ENCODE measurements around the gene RUFY4. TPM values are rescaled to one million over a fixed set of nuclear protein-coding genes. Genes with fewer than 3 reads are reported as not detected.

Gene RUFY4
- total RNA-seq, 4 donors from 2014 or later, result 0.60 to 0.95 TPM; not detected in 2

DNA sequence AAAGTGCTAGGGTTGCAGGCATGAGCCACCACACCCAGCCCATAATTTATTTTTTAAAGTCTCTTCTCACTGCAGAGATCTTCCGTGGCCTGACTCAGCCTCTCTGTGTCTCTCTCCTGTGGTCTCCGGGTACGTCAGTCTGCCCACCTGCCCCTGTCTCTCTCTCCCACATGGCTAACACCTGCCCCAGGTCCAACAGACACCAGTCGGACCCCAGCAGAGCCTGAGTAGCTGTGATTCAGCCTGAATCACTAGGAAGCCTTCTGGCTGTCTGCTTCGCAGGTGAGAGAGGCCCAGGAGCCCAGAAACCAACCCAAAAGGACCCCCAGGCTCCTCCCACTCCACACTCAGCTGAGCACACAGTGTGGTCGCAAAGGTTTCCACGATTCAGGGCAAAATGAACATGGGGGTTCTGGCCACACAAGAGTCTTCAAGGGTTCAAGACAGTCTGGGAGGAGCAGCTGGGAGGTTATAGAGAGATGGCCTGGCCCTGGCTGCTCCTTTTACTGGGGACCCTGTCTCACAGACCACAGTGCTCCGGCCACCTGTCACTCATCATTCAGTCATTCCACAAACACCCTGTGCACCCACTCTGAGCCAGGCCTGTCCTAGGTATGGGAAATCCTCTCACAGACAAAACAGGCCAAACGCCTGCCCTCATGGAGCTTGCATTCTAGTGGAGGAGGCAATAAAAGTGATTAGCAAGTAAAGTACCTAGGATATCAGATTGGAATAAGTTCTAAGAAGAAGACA lies 8.6 kb downstream of the RUFY4 start:
- ATAC-seq (ENCODE audit: low FRiP score) (no peak), DNase-seq (ENCODE audit: low spot score) (no peak)
- TF ChIP-seq, protein P1, sequence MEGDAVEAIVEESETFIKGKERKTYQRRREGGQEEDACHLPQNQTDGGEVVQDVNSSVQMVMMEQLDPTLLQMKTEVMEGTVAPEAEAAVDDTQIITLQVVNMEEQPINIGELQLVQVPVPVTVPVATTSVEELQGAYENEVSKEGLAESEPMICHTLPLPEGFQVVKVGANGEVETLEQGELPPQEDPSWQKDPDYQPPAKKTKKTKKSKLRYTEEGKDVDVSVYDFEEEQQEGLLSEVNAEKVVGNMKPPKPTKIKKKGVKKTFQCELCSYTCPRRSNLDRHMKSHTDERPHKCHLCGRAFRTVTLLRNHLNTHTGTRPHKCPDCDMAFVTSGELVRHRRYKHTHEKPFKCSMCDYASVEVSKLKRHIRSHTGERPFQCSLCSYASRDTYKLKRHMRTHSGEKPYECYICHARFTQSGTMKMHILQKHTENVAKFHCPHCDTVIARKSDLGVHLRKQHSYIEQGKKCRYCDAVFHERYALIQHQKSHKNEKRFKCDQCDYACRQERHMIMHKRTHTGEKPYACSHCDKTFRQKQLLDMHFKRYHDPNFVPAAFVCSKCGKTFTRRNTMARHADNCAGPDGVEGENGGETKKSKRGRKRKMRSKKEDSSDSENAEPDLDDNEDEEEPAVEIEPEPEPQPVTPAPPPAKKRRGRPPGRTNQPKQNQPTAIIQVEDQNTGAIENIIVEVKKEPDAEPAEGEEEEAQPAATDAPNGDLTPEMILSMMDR (IDR thresholded peaks at IDR 0.05), result no peak

DNA sequence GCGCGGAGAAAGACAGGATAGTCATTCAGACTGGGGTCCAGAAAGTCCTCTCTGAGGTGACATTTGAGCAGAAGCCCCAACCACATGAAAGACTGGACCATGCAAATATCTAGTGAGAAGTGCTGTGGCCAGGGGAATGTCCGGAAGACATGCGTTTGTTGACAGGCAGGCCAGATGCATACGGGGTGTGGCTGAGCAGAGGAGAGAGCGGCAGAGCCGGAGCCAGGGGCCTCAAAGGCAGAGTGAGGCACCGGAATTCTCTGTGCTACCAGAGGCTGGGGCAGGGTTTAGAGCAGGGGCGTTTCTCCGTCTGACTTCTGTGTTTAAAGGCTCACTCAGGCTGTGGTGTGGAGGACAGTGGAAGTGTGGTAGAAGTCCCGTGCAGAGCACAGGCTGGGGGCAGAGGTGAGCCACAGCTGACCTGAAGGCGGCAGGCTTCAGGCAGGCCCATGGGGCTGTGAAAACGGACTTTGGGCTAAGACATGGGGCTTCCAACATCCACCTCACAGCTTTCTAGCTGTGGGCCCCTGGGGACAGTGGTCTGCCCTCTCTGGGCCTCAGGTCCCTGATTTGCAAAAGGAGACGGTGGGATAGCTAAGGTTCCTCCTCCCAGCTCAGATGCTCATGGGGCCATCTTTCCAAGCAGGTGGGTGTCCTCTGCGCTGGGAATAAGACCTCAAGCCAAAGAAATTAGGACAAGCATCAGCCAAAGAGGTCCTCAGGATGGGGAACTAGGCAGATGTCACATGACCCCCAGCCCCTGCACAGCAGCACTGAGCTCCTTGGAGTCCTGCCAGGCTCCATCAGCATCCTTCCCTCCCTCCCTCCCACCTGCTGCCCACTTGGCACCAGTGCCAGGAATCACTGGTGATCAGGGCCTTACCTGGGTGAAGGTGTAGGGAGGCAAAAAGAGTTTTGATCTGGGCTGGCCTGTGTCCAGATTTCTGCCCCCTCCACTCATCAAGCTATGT lies 11.2 kb downstream of the RUFY4 start:
- TF ChIP-seq, protein P1 (IDR thresholded peaks at IDR 0.05), result no peak
- DNase-seq (ENCODE audit: low spot score) (no peak), ATAC-seq (ENCODE audit: low FRiP score) (no peak)

DNA sequence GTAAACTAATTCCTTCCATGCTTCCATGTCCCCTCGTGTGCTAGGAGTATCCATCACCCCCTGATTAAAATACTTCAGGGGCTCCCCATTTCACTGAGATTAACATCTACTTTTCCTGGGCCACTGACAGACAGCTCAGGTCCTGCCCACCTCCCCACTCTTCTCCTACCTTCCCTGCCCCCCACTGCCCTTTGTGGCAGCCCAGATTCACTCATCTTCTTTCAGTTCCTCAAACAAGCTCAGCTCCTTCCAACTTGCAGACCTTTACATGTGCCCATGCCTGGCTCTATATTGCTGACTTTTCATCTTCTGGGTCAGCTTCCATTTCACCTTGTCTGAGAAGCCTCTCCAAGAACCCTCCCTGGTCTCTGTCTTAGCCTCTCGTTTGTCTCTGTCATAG lies 12.0 kb downstream of the RUFY4 start:
- TF ChIP-seq, protein P1 (IDR thresholded peaks at IDR 0.05), result no peak
- ATAC-seq (ENCODE audit: low FRiP score) (no peak), DNase-seq (ENCODE audit: low spot score) (no peak)

DNA sequence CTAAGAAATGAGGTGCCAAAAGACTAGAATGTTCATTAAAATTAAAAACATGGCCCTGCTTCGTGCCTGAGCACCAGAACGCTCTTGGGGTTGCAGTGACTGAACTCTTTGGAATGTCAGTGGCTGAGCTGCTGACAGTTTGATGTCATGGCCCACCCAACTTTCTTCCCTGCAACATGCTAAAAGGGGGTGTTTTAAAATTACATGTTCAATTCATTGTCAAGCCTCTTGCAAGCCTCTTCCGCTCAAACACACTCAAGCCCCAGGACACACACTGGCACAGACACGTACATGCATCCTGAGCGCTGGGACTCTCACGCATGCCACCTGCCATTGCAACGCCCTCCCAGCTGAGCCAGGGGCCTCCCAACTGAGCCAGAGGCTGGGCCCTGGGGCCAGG lies 12.6 kb downstream of the RUFY4 start:
- DNase-seq (ENCODE audit: low spot score) (no peak), ATAC-seq (ENCODE audit: low FRiP score) (no peak)

DNA sequence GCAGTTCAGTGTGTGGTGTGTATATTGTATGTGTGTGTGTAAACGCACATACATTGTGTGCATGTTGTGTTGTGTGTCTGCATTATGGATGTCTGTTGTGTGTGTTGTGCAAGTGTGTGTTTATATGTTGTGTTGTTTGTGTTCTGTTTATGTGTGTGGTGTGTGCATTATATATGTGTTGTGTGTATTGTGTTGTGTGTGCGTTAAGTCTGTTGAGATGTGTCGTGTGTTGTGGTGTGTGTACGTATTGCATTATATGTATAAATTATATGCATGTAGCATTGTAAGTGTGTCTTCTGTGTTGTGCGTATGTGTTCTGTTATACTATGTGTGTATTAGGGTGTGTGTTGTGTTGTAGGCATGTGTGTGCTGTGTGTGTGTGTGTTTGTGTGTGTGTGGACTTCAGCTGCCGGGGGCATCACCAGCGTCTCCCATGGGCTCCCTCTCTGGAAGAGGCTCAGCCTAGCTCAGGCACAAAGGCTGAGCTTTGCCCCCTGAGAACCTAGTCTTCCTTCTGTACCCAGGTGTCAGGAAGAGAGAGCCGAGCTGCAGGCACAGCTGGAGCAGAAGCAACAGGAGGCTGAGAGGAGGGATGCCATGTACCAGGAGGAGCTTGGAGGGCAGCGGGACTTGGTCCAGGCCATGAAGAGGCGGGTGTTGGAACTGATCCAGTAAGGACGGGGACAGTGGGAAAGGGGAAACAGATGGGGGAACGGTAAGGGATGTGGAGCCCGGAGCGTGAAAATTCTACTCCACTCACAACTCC lies 13.7 kb downstream of the RUFY4 start:
- ATAC-seq (ENCODE audit: low FRiP score) (no peak), DNase-seq (ENCODE audit: low spot score) (no peak)
- TF ChIP-seq, protein P1 (IDR thresholded peaks at IDR 0.05), result no peak

More for the DNA sequence above, 12.6 kb downstream of the RUFY4 start:
- TF ChIP-seq, protein P1 (IDR thresholded peaks at IDR 0.05), result no peak

DNA sequence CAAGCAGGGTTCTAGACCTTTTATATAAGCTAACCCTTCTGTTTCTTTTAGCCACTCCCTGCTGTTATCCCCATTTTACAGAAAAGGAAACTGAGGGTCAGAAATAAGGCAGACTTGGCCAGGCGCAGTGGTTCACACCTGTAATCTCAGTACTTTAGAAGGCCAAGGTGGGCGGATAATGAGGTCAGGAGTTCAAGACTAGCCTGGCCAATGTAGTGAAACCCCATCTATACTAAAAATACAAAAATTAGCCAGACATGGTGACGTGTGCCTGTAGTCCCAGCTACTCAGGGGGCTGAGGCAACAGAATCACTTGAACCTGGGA lies 14.3 kb downstream of the RUFY4 start:
- no peak for ATAC-seq (ENCODE audit: low FRiP score)
- TF ChIP-seq, protein P1 (IDR thresholded peaks at IDR 0.05), result no peak
- no peak for DNase-seq (ENCODE audit: low spot score)
